Measurements from ENCODE around the gene DOK3.

The DOK3 gene

GRCh38 chr5:177466861-177467260, 42.8 kb downstream of the DOK3 start:
- TF ChIP-seq, protein P1, sequence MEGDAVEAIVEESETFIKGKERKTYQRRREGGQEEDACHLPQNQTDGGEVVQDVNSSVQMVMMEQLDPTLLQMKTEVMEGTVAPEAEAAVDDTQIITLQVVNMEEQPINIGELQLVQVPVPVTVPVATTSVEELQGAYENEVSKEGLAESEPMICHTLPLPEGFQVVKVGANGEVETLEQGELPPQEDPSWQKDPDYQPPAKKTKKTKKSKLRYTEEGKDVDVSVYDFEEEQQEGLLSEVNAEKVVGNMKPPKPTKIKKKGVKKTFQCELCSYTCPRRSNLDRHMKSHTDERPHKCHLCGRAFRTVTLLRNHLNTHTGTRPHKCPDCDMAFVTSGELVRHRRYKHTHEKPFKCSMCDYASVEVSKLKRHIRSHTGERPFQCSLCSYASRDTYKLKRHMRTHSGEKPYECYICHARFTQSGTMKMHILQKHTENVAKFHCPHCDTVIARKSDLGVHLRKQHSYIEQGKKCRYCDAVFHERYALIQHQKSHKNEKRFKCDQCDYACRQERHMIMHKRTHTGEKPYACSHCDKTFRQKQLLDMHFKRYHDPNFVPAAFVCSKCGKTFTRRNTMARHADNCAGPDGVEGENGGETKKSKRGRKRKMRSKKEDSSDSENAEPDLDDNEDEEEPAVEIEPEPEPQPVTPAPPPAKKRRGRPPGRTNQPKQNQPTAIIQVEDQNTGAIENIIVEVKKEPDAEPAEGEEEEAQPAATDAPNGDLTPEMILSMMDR (IDR thresholded peaks at IDR 0.05; ENCODE audit: low read depth, low read length, missing control alignments): no peak
- no peak for DNase-seq (ENCODE audit: extremely low read depth, low read depth)
- no peak overlapping the region for H3K4me3 ChIP-seq (replicated peaks; ENCODE audit: low read depth, low read length)

GRCh38 chr5:177465044-177465443, 44.6 kb downstream of the DOK3 start:
- DNase-seq (ENCODE audit: extremely low read depth, low read depth): no peak
- TF ChIP-seq, protein P1 (IDR thresholded peaks at IDR 0.05; ENCODE audit: low read depth, low read length, missing control alignments): no peak
- no peak overlapping the region for H3K4me3 ChIP-seq (replicated peaks; ENCODE audit: low read depth, low read length)

DNA sequence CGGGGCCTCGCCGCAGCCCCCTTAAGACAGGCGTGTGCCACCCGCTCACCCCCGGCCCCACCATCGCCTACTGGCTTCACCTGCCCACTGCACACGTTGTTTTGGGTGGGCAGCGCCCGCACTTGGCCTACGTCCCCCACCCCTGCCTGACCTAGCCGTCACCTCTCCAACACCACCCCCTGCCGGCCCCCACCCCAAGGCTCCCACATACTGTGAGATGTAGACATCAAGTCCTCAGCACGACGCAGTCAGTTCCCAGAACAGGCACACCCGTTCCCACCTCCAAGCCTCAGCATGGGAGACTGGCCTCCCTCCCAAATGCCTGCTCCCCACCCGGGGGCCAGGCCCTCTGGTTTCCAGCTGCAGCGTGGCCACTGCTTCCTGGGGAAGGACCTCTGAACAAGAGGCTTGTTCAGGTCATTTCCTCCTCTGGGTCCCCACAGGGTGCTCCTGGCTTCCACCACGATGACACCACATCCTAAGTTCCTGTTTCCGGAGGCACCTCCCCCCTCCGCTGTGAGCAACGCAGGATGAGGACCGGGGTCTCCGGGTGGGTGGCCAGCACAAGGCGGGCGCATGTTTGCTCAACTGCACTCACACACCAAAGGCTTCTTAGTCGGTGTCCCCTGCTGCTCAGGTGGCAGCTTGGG, 47.5 kb downstream of the DOK3 start:
- no peak for DNase-seq (ENCODE audit: extremely low read depth, low read depth)
- TF ChIP-seq, protein P1 (IDR thresholded peaks at IDR 0.05; ENCODE audit: low read depth, low read length, missing control alignments): no peak
- H3K4me3 ChIP-seq (replicated peaks; ENCODE audit: low read depth, low read length): no peak overlapping the region

GRCh38 chr5:177459819-177460628, 49.6 kb downstream of the DOK3 start:
- H3K4me3 ChIP-seq (replicated peaks; ENCODE audit: low read depth, low read length): no peak overlapping the region
- no peak for DNase-seq (ENCODE audit: extremely low read depth, low read depth)
- TF ChIP-seq, protein P1 (IDR thresholded peaks at IDR 0.05; ENCODE audit: low read depth, low read length, missing control alignments): no peak

- no peak for DNase-seq (ENCODE audit: extremely low read depth, low read depth)
- TF ChIP-seq, protein P1 (IDR thresholded peaks at IDR 0.05; ENCODE audit: low read depth, low read length, missing control alignments): no peak
- H3K4me3 ChIP-seq (replicated peaks; ENCODE audit: low read depth, low read length): no peak overlapping the region
Observed at GRCh38 chr5:177459357-177459756, 50.3 kb downstream of the DOK3 start.

DNA sequence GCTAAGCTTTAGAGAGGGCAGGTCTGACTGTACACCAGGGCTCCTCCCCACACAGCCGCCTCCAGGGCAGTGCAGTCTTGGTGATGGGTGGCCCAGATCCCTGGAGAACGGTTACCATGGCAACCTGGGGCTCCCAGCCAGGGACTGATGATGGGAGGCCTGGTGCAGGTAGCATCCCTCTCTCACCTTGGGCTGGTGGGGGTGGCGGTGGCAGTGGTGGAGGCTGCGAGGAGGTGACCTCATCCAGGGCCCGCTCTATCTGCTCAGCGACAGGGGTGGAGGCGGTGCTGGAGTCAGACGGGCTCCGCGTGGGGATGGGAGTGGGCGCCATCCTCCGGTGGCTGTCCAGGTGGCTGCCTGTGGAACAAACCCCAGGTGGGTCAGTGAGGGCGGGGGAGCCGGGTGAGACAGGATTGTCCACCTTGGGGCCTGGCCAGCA, 50.7 kb downstream of the DOK3 start:
- TF ChIP-seq, protein P1 (IDR thresholded peaks at IDR 0.05; ENCODE audit: low read depth, low read length, missing control alignments): no peak
- no peak for DNase-seq (ENCODE audit: extremely low read depth, low read depth)
- no peak overlapping the region for H3K4me3 ChIP-seq (replicated peaks; ENCODE audit: low read depth, low read length)

Measured in HFF-Myc (cell line).